Measurements from ENCODE around the gene ANKRD18A.
"Not testable (repeated sequence)": the region's sequence is repeated elsewhere in the genome, so short reads cannot be mapped to it uniquely, and the experiment has no call there.

GRCh38 chr9:38566048-38566447, 54.3 kb downstream of the ANKRD18A start:
- TF ChIP-seq CTCF (IDR thresholded peaks at IDR 0.05; ENCODE audit: low read depth, low read length, poor library complexity, severe bottlenecking); EZH2phosphoT487 (IDR thresholded peaks at IDR 0.05; ENCODE audit: borderline replicate concordance, low read length): not testable (repeated sequence)
